Measurements from ENCODE around the gene PPP4R3A. TPM values are rescaled to one million over a fixed set of nuclear protein-coding genes. Genes with fewer than 3 reads are reported as not detected.

The PPP4R3A gene
- total and polyA plus RNA-seq, 2 experiments from 2014 or later: 47.6 to 85.7 TPM

DNA sequence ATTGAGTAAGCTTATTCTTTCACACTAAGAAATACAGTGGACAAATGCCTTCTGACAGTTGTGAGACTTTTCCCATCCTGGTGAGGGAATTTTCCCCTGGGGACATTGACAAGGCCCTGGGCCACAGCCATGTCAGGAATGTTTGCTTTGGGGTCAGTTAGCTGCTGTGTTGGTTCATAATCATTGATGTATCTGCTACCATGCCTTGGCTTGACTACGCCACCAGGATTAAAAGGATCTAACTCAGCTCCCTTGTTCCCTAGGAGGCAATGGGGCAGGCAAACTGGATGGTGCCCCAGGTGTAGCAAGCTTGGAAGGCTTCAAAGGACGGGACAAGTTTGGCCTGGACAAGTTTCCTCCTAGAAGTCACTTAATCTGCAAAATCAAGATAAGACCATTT is 89.4 kb downstream of the PPP4R3A start:
- Histone ChIP-seq H3K79me2 (peaks cover 3% of the 10 kb centered on the region), H3K27ac (no peak overlapping the region), H3K4me2 (no peak overlapping the region), H3K27me3 (no peaks in the 10 kb centered on the region), H3K9me3 (ENCODE audit: low read depth) (no peaks in the 10 kb centered on the region), H4K20me1 (ENCODE audit: insufficient read depth, poor library complexity, severe bottlenecking) (no peaks in the 10 kb centered on the region), H3K36me3 (replicated peaks; ENCODE audit: insufficient read depth, low read depth) (no peaks in the 10 kb centered on the region), H3K4me1 (ENCODE audit: insufficient read depth) (peaks cover 18% of the 10 kb centered on the region), H3K9me2 (replicated peaks; ENCODE audit: insufficient read depth) (no peaks in the 10 kb centered on the region), H3K4me3 (no peak overlapping the region), H2AFZ (no peak overlapping the region)
- no peak for DNase-seq (ENCODE audit: low spot score)
- no peak for TF ChIP-seq EZH2 (IDR thresholded peaks at IDR 0.05; ENCODE audit: borderline replicate concordance)
- TF ChIP-seq, protein P1, sequence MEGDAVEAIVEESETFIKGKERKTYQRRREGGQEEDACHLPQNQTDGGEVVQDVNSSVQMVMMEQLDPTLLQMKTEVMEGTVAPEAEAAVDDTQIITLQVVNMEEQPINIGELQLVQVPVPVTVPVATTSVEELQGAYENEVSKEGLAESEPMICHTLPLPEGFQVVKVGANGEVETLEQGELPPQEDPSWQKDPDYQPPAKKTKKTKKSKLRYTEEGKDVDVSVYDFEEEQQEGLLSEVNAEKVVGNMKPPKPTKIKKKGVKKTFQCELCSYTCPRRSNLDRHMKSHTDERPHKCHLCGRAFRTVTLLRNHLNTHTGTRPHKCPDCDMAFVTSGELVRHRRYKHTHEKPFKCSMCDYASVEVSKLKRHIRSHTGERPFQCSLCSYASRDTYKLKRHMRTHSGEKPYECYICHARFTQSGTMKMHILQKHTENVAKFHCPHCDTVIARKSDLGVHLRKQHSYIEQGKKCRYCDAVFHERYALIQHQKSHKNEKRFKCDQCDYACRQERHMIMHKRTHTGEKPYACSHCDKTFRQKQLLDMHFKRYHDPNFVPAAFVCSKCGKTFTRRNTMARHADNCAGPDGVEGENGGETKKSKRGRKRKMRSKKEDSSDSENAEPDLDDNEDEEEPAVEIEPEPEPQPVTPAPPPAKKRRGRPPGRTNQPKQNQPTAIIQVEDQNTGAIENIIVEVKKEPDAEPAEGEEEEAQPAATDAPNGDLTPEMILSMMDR (IDR thresholded peaks at IDR 0.05; ENCODE audit: poor library complexity): no peak
- TF ChIP-seq EZH2phosphoT487 (IDR thresholded peaks at IDR 0.05; ENCODE audit: low read depth, severe bottlenecking, unreplicated experiment): no peak
- WGBS (ENCODE audit: low lambda C conversion rate, missing lambda C conversion rate): 84% methylated on average over 2 of the region's 2 CpGs

DNA sequence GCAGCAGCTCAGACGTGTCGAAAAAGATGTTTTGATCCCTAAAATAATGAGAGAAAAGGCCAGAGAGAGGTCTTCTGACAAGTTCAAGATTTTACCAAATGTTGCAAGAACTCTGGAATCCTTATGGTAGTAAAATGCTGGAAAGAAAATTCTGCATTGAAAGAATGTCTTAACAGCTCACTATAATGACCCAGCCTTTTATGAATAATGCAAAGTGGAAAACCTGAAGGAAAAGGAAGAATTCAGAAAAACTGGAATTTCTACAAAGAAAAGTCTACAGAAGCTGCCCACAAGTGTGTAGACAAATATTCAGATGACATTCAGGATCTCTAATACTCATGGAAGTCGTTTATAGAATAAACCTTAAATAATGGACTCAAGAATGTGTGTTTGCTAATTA is 90.7 kb downstream of the PPP4R3A start:
- Histone ChIP-seq H2AFZ (no peak overlapping the region), H3K27me3 (no peaks in the 10 kb centered on the region), H4K20me1 (ENCODE audit: insufficient read depth, poor library complexity, severe bottlenecking) (no peaks in the 10 kb centered on the region), H3K9me2 (replicated peaks; ENCODE audit: insufficient read depth) (no peaks in the 10 kb centered on the region), H3K27ac (no peak overlapping the region), H3K4me2 (no peak overlapping the region), H3K9me3 (ENCODE audit: low read depth) (no peaks in the 10 kb centered on the region), H3K4me3 (no peak overlapping the region), H3K79me2 (peaks cover 7% of the 10 kb centered on the region), H3K4me1 (ENCODE audit: insufficient read depth) (peaks cover 27% of the 10 kb centered on the region), H3K36me3 (replicated peaks; ENCODE audit: insufficient read depth, low read depth) (no peaks in the 10 kb centered on the region)
- no peak for DNase-seq (ENCODE audit: low spot score)
- WGBS (ENCODE audit: low lambda C conversion rate, missing lambda C conversion rate): 67% methylated on average over 3 of the region's 3 CpGs
- TF ChIP-seq EZH2phosphoT487 (IDR thresholded peaks at IDR 0.05; ENCODE audit: low read depth, severe bottlenecking, unreplicated experiment) (no peak), EZH2 (IDR thresholded peaks at IDR 0.05; ENCODE audit: borderline replicate concordance) (no peak)
- TF ChIP-seq, protein P1 (IDR thresholded peaks at IDR 0.05; ENCODE audit: poor library complexity): no peak

DNA sequence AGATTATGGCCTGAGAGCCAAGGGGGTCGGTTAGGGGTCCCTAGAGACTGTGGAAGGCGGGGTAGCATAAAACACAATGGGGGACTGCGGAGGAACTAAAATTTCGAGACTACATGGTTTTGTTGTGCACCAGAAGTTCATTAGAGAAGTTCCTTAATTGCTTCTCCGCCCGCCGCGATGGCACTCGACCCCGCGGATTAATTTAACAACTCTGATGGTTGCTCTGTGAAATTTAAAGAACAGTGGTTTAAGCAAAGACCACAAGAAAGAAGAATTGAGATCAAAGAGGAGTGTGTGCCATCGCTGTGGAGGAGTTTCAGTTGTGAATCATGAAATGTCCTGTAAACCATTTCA is 91.1 kb downstream of the PPP4R3A start:
- Histone ChIP-seq H3K4me2 (peak overlapping the region; percentile 88), H4K20me1 (ENCODE audit: insufficient read depth, poor library complexity, severe bottlenecking) (no peaks in the 10 kb centered on the region), H3K27me3 (no peaks in the 10 kb centered on the region), H3K4me1 (ENCODE audit: insufficient read depth) (peaks cover 27% of the 10 kb centered on the region), H3K9me2 (replicated peaks; ENCODE audit: insufficient read depth) (no peaks in the 10 kb centered on the region), H3K36me3 (replicated peaks; ENCODE audit: insufficient read depth, low read depth) (no peaks in the 10 kb centered on the region), H3K27ac (no peak overlapping the region), H3K79me2 (peaks cover 9% of the 10 kb centered on the region), H2AFZ (no peak overlapping the region), H3K4me3 (no peak overlapping the region), H3K9me3 (ENCODE audit: low read depth) (no peaks in the 10 kb centered on the region)
- DNase-seq (ENCODE audit: low spot score): no peak
- no peak for TF ChIP-seq EZH2phosphoT487 (IDR thresholded peaks at IDR 0.05; ENCODE audit: low read depth, severe bottlenecking, unreplicated experiment)
- TF ChIP-seq, protein P1 (IDR thresholded peaks at IDR 0.05; ENCODE audit: poor library complexity): no peak
- TF ChIP-seq EZH2 (IDR thresholded peaks at IDR 0.05; ENCODE audit: borderline replicate concordance): no peak
- WGBS (ENCODE audit: low lambda C conversion rate, missing lambda C conversion rate): 69% methylated on average over 12 of the region's 12 CpGs
